ENCODE measurements around the gene NOD2.
A peak's percentile ranks its signal among the peaks of the same experiment; 100 is the strongest.

NOD2 gene

DNA sequence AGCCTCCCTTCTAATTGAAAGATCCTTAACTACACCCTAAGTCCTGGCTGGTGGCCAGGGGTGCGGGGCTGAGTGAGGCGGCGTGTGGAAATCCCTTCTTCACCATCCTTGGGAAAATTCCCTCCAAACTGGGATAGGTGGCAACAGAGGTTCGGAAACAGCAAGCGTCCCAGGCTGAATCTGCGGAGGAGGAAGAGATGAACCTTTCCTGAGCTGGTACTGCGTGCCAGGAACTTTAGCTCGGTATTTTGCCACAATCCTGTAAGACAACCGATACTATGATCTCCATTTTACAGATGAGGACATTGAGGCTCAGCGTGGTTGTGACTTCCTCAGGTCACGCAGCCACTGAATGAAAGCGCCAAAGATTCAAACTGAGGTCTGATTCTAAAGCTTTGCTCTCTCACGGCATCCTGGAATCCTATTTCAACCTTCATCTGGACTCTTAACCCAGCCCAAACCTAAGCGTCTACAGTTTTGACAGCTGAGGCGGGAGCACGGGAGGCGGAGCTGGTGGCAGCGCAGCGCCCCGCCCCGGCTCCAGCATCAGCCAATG, 47.9 kb downstream of the NOD2 start:
- DNase-seq (ENCODE audit: low read depth in 2 of 2, low spot score in 1 of 2): no peak

DNA sequence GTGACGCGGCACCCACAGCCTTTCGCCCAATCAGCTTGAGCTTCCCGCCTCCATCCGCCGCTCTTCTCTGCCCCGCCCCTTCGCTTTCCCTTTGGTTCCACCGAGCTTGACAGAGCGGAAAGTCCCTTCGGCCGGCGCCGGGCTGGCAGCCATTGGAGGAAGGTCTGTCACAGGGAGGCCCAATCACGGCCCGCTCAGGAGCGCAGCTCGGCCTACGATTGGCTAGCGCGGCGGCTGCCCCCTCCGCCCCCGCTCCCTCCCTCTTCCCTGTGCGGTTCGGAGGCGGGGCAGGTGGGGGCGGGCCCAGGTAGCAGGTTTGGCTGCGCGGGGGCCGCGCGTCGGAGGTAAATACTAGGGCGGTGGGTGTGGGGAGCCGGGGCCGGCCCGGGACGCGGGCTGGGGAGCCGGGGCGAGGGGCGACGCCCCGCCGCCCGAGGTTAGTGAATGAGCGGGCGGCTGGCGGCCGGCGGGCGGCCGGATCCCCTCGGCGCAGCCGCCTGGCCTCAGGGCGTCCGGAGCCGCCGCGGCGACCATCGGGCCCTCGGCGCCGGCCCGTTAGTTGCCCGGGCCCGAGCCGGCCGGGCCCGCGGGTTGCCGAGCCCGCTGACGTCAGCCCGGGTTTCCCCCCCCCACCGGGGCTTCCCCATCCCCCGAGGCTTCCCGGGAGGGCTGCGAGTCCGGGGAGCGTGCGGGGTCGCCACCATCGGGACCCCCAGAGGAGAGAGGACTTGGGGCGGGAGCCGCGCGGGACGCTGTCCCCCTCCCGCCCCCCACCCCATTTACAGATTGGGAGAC, 48.6 kb downstream of the NOD2 start, which contains the start of gene CYLD:
Gene CYLD, plus strand, starts transcription at position 306 of the 795 bp plus-strand sequence. CDS start 7,613 bp downstream, outside the sequence.
- DNase-seq (ENCODE audit: low read depth in 2 of 2, low spot score in 1 of 2): peak; percentile 97 to 99

DNA sequence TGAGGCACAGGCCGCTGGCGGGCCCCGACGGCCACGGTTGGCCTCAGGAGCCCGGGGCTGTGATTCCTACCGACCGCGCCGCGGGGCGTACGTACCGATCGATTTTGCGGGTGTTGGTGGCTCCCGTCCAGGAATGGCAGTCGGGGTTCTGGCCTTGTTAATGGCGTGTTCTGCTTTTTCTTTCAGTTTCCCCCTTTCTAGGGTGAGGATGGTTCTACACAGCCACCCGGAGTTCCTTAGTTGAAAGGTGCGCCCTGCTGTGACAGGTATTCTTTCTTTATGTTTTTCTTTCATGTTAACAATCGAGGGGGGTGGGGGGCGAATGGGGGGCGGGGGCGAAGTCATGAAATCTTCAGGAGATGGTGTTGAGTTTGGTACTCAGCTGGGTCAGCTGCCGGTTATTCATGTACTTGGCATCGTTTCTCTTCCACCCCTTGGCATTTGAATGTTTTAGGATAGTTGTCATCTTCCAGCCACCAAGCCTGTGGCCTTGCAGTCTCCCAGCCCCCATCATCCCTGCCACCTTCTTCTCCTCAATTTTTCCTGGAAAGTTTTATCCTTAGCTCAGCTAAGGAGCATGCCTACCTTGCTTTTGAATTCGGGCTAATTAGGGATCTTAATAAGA, 49.3 kb downstream of the NOD2 start:
- no peak for DNase-seq (ENCODE audit: low read depth in 2 of 2, low spot score in 1 of 2)

DNA sequence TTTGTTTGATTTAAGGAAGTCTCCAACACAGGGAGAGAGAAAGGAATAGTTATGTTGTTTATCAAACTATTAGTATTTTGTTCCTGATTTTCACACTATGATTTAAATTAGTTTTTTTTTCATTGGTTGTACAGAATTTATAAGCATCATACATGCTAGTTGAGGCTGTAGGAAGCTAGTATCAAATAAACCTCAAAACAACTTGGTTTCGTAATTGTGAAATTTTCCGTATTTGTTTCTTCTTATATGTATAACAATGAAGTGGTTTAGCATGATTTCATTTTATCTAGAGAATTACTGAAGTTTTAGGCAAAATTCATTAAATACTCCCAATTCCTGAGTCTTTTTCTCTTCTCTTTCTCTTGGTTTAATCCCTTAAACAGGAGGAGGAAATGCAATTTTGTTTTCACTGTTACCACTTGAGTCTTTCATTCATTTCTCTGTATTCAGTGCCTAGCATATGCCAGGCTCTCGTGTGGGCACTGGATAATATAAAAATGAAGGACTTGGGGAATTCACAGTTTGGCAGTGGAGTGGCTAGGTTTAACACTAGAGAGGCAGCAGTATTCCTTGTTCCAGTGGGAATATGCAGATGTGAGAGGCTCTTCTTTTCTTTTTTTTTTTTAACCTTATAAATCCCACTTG, 50.3 kb downstream of the NOD2 start:
- DNase-seq (ENCODE audit: low read depth in 2 of 2, low spot score in 1 of 2): no peak

DNA sequence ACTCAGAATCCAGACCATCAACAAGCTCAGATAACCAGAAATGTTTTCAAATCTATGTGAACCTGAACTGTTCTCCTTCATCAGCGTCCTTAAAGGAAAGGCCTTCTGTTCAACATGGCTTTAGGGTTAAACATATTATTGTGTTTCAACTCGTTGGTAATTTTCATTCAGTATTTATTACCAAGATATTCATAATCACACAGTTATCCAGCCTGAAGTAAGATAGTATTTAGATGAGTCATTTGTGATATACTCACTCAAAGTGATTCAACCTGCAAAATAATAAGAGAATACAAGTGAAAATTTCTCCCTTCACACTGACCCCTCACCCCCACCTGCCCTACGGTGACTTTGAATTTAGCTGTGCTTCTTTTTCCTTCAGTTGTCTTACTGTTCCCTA, 51.5 kb downstream of the NOD2 start:
- DNase-seq (ENCODE audit: low read depth in 2 of 2, low spot score in 1 of 2): no peak

DNA sequence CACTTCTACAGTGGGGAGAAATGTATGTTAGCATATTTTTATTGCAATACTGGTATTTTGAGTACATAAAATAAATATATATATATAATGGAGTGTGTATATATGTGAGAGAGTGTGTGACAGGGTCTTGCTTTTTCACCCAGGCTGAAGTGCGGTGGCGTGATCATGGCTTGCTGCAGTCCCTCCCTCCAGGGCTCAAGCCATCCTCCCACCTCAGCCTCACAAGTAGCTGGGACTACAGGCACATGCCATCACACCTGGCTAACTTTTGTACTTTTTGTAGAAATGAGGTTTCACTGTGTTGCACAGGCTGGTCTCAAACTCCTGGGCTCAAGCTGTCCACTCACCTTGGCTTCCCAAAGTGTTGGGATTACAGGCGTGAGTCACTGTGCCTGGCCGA, 52.5 kb downstream of the NOD2 start:
- no peak for DNase-seq (ENCODE audit: low read depth in 2 of 2, low spot score in 1 of 2)

DNA sequence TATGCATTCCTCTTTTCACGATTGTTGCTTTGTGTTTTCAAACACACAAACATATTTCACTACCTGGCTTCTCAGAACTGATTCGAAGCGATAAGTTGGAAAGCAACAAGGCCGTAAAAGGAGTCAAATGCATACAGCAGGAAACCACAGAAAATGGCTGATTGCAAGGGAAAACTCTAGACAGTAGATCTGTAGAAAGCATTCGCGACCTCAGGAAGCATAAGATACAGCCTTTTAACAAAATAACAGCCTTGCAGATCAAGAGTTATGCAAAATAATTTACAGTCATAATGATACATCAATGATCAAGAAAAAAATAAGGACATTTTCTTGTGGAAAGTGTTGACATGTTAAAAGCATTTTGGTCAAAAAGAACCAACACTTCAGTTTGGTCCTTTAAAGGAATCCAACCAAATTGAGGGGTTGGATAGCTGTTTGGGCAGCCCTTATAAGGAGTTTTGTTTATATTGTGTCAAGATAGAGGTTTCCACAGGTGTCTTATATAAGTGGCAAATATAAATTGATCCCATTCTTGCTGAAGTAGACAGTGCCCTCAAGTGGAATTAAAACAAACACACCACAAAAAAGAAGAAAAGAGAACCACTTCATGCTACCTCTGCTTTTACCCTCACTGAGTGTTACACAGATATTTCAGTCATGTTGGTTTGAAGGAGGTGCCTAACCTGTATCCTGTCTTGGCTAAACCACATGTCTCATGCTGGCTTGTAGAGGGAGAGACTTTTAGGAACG, 54.0 kb downstream of the NOD2 start:
- no peak for DNase-seq (ENCODE audit: low read depth in 2 of 2, low spot score in 1 of 2)

DNA sequence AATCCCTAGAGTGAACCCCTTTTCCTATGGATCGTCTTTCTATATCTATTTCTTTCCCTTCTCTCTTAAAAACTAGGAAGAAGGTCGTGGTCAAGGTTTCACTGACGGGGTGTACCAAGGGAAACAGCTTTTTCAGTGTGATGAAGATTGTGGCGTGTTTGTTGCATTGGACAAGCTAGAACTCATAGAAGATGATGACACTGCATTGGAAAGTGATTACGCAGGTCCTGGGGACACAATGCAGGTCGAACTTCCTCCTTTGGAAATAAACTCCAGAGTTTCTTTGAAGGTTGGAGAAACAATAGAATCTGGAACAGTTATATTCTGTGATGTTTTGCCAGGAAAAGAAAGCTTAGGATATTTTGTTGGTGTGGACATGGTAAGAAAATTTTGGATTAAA, 58.1 kb downstream of the NOD2 start:
- DNase-seq (ENCODE audit: low read depth in 2 of 2, low spot score in 1 of 2): no peak

DNA sequence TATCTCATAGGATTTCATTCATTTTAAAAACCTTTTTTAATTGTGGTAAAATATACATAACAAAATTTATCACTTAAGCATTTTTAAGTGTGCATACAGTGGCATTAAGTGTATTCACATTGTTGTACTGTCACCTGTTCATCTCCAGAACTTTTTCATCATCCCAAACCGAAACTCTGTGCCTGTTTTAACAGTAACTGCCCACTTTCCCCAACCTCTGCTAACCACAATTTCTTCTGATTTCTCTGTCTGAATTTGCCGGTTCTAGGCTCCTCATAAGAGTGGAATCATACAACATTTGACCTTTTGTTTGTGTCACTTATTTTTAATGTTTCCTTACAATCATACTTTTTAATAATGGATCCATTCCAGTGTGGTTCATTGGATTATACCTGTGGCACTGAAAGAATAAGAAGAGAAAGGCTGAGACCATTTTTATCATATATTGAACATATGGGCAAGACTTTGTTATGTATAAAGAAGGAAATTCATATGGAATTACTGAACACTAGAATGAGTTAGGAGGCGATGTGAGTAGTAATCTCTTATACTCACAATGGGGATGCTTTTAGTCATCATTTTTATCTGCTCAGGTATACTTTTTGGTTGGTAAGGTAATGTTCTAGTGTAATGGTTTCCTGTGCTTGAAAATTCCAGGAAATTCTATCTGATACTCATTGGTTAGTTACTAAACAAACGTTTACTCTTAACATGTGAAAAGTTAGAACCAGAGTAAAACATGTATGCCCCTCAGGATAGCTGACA, 59.2 kb downstream of the NOD2 start:
- DNase-seq (ENCODE audit: low read depth in 2 of 2, low spot score in 1 of 2): no peak

DNA sequence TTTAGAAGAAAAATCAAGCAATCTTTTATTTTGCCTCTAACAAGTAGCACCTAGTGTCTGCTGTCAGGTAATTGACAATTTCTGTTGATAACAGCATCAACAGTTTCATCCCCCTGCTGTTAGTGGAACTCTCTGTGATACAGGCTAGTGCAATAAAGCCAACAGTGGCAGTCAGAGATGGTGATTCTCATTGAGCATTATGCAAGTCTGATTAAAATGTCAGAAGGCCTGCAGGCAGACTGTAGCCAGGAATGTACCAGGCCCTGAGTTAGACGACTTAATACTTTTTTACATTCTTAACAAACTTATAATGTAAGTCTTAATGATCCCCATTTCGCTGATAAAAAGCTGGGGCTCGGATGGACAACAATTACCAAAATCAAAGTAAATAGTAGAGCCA, 63.1 kb downstream of the NOD2 start:
- DNase-seq (ENCODE audit: low read depth in 2 of 2, low spot score in 1 of 2): no peak

DNA sequence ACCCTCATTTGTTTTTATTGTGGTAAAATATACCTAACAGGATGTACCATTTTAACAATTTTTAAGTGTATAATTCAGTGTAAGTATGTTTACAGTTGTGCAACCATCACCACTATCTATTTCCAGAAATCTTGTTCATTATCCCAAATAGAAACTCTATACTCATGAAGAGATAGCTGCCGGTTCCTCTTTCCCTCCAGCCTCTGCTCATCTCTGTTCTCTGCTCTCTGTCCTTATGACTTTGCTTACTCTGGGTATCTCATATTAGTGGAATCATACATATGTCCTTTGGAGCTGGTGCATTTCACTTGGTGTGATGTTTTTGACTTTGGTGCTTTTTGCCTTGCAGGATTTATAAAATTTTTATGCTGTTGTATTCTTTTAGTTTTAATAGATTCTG, 67.9 kb downstream of the NOD2 start:
- DNase-seq (ENCODE audit: low read depth in 2 of 2, low spot score in 1 of 2): no peak

DNA sequence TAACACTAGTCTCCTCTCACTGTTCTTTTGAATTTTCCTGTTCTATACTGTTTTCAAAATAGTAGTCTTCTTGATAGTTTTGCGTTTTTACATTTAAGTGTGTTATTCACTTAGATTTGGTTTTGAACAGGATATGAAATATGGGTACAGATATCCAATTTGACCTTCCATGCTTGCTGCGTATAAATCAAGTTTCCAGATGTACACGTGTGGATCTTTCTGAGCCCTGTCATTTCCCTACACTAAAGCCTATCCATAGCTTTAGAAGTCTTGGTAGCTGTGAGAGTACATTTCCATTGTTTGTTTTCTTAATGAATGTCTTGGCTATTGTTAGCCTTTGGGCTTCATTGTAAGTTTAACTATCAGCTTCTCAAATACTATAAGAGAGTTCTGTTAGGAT, 68.8 kb downstream of the NOD2 start:
- no peak for DNase-seq (ENCODE audit: low read depth in 2 of 2, low spot score in 1 of 2)

DNA sequence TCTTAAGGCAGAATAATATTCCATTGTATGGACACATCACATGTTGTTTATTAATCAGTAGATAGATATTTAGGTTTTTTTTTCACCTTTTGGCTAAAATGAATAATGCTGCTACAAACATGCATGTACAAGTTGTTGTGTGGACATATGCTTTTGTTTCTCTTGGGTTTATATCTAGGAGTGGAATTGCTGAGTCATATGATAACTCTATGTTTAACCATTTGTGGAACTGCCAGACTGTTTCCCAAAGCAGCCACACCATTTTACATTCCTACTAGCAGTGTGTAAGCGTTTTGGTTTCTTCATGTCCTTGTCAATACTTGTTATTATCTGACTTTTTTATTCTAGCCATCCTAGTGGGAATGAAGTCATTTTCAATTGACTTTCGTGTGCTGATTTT, 69.8 kb downstream of the NOD2 start:
- DNase-seq (ENCODE audit: low read depth in 2 of 2, low spot score in 1 of 2): no peak

DNA sequence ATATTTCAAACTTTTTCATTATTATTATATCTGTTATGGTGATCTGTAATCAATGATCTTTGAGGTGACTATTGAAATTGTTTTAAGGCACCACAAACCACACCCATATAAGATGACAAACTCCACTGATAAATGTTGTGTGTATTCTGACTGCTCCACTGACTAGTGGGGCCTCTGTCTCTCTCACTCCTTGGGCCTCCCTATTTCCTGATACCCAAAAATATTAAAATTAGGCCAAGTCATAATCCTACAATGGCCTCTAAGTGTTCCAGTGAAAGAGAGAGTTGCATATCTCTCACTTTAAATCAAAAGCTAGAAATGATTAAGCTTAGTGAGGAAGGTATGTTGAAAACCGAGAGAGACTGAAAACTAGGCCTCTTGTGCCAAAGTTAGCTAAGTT, 71.9 kb downstream of the NOD2 start:
- DNase-seq (ENCODE audit: low read depth in 2 of 2, low spot score in 1 of 2): no peak

DNA sequence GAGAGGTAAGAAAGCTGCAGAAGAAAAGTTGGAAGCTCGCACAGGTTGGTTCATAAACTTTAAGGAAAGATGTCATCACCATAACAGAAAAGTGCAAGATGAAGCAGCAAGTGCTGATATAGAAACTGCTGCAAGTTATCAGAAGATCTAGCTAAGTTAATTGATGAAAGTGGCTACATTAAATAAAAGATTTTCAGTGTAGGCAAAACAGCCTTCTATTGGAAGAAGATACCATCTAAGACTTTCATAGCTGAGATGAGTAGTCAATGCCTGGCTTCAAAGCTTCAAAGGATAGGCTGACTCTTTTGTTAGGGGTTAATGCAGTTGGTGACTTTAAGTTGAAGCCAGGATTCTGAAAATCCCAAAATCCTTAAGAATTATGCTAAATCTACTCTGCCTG, 72.5 kb downstream of the NOD2 start:
- no peak for DNase-seq (ENCODE audit: low read depth in 2 of 2, low spot score in 1 of 2)

DNA sequence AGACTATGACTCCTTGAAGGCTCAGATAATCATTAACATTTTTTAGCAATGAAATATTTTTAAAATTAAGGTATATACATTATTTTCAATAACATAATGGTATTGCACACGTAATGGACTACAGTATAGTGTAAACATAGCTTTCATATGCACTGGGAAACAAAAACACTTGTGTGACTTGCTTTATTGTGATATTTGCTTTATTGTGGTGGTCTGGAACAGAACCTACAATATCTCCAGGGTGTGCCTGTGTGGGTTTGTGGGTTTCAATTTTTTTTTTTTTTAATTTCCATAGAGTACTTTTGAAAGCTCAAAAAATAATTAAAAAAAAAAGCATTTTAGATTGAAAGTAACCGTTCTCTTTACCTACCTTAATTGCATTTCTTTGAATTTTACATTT, 73.8 kb downstream of the NOD2 start:
- no peak for DNase-seq (ENCODE audit: low read depth in 2 of 2, low spot score in 1 of 2)

DNA sequence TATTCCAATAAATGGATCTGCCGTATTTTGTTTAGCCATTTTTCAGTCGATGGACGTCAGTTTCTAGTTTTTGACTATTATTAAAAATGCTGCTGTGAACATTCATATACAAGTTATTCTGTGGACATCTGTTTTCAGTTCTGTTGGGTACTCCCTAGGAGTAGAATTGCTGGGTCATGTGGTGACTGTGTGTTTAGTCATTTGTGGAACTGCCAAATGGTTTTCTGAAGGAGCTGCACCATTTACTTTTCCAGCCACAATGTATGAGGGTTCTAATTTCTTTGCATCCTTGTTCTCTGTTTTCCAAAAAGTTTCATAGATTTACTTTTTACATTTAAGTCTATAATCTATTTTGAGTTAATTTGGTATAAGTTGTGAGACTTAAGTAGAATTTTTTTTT, 78.0 kb downstream of the NOD2 start:
- DNase-seq (ENCODE audit: low read depth in 2 of 2, low spot score in 1 of 2): no peak

DNA sequence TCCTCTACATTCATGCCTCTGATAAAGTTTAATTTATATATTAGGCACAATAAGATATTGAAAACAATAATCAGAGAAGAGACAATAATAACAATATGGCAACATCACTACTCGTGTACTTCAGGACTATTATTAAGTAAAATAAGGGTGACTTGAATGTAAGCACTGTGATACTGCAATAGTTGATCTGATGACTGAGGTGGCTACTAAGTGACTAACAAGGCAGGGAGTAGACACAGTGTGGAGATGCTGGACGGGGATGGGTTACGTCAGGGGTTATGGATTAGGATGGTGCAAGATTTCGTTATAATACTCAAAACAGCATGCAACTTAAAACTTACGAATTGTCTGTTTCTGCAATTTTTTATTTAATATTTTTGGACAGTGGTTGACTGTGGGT, 81.0 kb downstream of the NOD2 start:
- DNase-seq (ENCODE audit: low read depth in 2 of 2, low spot score in 1 of 2): no peak

DNA sequence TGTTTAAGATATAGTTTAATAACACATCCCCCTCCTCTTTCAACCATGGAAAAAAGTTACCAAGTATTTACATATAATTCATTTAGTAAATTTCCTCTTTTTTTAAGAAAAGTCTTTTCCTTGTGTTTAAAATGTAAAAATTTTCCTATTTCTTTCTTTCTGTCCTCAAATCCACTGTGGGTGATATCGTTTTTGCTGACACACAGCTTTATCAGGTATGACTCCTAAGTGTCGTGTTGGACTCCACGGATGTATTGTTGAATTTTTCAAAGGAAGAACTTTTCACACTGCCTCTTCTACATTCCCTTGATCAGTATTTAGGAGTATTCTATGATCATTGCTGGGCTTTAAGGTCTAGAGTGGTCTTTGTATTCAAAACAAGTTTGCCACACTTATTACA, 81.6 kb downstream of the NOD2 start:
- no peak for DNase-seq (ENCODE audit: low read depth in 2 of 2, low spot score in 1 of 2)

DNA sequence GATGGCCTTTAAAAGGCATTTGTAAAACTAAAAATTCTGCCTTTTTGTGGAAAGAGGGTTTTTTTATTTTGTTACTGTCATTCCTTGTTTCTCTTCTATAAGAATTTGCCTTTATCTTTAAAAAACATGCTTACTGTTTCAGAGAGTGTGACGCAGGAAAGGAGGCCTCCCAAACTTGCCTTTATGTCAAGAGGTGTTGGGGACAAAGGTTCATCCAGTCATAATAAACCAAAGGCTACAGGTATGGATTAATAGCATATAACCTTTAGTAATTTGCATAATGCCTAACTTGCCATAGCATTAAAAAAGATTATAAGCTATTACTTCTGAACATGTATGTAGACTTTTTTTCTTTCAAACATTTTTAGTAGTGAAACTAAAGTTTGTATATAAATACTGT, 82.6 kb downstream of the NOD2 start:
- no peak for DNase-seq (ENCODE audit: low read depth in 2 of 2, low spot score in 1 of 2)

Data from stimulated activated CD8-positive, alpha-beta memory T cell treated with anti-CD3 and anti-CD28 coated beads, Interleukin-4, amount 100 ng/mL, for 1 hour (primary cell).